ENCODE measurements around the gene TARDBP.
"Not testable (repeated sequence)": the region's sequence is repeated elsewhere in the genome, so short reads cannot be mapped to it uniquely, and the experiment has no call there.

DNA sequence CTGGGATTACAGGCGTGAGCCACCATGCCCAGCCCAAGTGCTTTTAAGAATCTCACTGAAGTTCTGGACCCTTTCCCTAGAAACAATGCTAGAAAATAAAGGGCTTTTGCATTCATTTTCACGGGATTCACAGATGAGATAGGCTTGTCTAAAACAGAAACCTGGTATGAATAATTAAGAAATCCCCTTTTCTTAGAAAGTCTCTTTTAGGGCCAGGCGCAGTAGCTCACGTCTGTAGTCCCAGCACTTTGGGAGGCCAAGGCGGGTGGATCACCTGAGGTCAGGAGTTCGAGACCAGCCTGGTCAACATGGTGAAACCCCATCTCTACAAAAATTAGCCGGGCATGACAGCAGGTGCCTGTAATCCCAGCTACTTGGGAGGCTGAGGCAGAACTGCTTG is 60.9 kb downstream of the TARDBP start:
- not testable (repeated sequence) for TF ChIP-seq YY1 (IDR thresholded peaks at IDR 0.05; ENCODE audit: borderline replicate concordance in 1 of 3, control insufficient read depth in 1 of 3, extremely low read depth in 1 of 3, insufficient read depth in 3 of 3, insufficient read length in 1 of 3, insufficient replicate concordance in 2 of 3, low read depth in 1 of 3, low read length in 2 of 3); SNIP1 (IDR thresholded peaks at IDR 0.05; ENCODE audit: low read depth); EP300 (IDR thresholded peaks at IDR 0.05; ENCODE audit: low read length); JUNB (CRISPR knock-in tag; conservative IDR thresholded peaks at IDR 0.05); USF2 (CRISPR knock-in tag; IDR thresholded peaks at IDR 0.05); GTF2E2 (tag; IDR thresholded peaks at IDR 0.05)
- TF ChIP-seq, protein P1, sequence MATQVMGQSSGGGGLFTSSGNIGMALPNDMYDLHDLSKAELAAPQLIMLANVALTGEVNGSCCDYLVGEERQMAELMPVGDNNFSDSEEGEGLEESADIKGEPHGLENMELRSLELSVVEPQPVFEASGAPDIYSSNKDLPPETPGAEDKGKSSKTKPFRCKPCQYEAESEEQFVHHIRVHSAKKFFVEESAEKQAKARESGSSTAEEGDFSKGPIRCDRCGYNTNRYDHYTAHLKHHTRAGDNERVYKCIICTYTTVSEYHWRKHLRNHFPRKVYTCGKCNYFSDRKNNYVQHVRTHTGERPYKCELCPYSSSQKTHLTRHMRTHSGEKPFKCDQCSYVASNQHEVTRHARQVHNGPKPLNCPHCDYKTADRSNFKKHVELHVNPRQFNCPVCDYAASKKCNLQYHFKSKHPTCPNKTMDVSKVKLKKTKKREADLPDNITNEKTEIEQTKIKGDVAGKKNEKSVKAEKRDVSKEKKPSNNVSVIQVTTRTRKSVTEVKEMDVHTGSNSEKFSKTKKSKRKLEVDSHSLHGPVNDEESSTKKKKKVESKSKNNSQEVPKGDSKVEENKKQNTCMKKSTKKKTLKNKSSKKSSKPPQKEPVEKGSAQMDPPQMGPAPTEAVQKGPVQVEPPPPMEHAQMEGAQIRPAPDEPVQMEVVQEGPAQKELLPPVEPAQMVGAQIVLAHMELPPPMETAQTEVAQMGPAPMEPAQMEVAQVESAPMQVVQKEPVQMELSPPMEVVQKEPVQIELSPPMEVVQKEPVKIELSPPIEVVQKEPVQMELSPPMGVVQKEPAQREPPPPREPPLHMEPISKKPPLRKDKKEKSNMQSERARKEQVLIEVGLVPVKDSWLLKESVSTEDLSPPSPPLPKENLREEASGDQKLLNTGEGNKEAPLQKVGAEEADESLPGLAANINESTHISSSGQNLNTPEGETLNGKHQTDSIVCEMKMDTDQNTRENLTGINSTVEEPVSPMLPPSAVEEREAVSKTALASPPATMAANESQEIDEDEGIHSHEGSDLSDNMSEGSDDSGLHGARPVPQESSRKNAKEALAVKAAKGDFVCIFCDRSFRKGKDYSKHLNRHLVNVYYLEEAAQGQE (IDR thresholded peaks at IDR 0.05; ENCODE audit: borderline replicate concordance) = not testable (repeated sequence)
- TF ChIP-seq, protein P1 (CRISPR knock-in tag; IDR thresholded peaks at IDR 0.05; ENCODE audit: low read depth) = not testable (repeated sequence)

All from K562 (cell line).